Inferior parietal cortex (tissue), 1 donor: Measurements from ENCODE around the gene UBQLN4.
"Not testable (repeated sequence)": the region's sequence is repeated elsewhere in the genome, so short reads cannot be mapped to it uniquely, and the experiment has no call there.

Experiments
- DNase-seq: peaks from one replicate; pipeline ENCODE4 v3.0.0-alpha.2; 2016; ENCODE audit errors: extremely low spot score

Gene UBQLN4

DNA sequence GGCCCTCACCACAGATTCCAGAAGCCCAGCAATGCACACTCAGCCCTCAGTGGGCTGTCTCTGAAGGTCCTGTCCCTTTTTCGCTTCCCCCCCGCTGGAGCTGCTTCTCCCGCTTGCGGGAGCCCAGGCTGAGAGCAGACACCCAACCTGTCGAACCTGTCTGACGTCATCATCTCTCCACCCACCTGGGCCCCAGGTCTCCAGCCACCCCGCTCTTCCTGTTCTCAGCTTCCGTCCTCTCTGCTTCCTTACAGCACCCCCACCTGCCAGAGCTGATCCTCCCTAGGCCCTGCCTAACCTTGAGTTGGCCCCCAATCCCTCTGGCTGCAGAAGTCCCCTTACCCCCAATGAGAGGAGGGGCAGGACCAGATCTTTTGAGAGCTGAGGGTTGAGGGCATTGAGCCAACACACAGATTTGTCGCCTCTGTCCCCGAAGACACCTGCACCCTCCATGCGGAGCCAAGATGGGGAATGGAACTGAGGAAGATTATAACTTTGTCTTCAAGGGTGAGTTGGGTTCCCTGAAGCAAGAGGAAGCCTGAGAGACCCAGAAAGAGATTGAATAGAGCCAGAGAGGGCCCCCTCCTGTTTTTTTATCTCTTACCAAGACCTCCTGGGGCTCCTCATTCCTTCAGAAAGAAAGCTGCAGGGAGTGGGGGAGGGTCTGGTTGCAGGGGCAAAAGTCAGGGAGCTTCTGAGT, 7.5 kb upstream of the UBQLN4 start, which contains the start of gene RAB25:
Gene RAB25, plus strand, starts transcription at position 224 of the 700 bp plus-strand sequence. Its CDS starts 241 bp downstream, at position 465.
- no peak for DNase-seq

DNA sequence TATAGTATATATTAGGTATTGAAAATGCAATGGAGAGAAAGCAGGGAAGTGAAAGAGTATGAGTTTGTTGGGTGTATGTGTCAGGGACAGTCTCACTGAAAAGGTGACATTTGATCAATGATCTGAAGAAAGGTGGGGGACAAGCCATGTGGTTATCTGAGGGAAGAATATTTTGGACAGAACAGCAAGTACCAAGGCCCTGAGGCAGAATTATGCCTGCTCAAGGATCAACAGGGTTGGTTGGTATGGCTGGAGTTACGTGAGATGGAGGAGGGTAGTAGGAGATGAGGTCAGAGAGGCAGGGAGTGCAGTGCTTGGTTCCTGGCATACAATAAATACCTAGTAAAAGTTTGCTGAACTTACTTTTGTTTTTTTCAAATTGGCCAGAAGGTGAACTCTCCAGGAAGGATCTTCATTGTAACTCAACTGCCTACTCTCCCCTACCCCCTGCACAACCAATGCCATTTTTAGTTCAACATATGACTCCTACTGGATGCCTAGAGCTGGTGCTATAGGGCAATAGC, 2.8 kb upstream of the UBQLN4 start:
- no peak for DNase-seq

DNA sequence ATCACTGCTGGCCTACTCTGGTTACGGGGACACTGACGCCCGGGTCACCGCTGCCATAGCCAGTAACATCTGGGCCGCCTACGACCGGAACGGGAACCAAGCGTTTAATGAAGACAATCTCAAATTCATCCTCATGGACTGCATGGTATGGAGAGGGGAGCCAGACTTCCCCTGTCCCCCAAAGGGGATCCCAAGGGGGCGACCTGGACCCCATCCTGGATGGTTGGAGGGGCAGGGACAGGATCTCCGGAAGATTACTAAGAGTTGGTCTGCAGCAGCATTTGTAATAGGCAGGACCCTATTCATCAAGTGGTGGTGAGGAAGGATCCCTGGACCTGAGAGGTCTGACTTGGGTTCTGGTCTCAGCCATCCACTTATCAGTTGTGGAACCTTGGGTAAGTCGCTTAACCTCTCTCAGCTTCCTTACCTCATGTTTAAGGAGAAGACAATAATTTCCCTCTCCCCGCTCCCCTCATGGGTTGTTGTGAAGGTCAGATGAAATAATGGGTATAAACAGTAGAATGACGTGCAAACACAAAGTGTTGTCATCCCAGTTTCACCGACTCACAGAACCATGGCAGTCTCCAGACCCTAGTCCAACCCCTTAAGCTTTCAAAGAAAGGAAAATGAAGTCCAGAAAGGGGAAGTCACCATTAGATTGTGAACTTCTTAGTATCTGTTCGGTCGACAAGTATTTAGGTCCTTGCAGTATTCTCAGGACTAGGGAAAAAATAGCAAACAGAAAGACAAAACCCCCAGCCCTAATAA, 1.9 kb upstream of the UBQLN4 start:
- DNase-seq, result no peak

DNA sequence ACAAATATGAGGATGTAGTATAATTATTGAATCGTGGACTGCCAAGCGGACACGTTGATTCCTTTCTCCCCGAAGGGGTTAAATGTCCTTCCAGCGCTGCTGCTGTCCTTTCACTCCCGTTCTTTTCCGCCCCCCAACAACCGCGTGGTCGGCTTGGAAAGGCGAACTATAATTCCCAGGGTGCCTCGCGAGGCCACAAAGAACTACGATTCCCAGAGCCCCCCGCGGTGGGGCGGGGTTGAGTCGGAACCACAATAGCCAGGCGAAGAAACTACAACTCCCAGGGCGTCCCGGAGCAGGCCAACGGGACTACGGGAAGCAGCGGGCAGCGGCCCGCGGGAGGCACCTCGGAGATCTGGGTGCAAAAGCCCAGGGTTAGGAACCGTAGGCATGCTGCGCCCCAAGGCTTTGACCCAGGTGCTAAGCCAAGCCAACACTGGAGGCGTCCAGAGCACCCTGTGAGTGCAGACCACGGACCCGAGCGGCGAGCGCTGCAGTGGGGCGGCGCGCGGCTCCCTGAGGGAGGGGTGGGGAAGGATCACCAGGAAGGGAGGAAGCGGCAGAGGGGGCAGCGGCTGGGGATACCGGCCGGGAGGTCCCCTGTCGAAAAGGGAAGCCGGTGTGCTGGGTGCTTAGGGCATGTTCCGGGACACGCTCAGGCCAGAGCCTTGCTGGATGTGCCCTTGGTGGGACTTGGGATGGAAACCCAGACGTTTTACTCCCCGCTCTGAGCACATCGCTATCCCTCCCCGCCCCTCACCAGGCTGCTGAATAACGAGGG, 1.1 kb upstream of the UBQLN4 start, which contains the start of gene LAMTOR2:
Gene LAMTOR2, plus strand, starts transcription at position 283 of the 781 bp plus-strand sequence. Its CDS starts 108 bp downstream, at position 391.
- peak; percentile 99 for DNase-seq

DNA sequence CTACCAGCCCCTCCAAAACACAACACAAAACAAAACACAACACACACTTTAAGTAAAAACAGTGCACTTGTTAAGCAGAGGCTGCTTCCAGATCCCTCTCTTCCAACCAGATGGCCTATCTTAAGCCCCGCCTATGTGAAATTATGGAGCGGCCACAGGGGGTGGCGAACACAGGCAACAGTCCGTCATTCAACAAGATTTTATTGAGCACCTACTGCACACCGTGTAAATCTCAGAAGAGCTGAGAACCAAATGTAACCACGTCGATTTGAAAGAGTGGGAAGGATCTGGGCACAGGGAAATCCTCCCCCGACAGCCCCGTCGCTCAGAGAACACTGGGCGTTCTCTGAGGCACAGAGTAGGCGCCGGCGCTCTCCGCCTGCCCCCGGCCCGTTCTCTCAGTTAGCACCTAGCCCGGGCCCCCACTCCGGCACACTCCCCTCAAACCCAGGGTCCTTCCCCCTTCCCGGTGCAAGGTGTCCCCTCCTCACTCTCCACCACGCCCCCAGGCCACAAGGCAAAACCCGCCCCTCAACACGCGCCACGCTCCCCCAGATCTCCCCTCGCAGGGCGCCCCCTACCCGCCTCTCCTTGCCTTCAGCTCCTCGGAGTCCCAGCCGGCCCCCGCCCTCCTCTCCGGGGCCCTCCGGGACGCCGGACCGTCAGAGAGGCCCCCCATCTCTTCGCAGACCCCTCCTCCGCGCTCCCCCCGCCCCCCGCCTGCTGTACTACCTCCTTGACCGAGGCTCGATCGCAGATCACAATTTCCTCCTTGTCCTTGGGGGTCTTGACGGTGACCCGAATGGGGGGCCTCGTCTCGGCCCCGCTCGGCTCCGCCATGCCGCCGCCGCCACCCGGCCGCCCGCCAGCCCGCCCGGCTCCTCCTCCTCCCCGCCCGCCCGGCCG, 483 bp downstream of the UBQLN4 start:
- DNase-seq, result no peak

DNA sequence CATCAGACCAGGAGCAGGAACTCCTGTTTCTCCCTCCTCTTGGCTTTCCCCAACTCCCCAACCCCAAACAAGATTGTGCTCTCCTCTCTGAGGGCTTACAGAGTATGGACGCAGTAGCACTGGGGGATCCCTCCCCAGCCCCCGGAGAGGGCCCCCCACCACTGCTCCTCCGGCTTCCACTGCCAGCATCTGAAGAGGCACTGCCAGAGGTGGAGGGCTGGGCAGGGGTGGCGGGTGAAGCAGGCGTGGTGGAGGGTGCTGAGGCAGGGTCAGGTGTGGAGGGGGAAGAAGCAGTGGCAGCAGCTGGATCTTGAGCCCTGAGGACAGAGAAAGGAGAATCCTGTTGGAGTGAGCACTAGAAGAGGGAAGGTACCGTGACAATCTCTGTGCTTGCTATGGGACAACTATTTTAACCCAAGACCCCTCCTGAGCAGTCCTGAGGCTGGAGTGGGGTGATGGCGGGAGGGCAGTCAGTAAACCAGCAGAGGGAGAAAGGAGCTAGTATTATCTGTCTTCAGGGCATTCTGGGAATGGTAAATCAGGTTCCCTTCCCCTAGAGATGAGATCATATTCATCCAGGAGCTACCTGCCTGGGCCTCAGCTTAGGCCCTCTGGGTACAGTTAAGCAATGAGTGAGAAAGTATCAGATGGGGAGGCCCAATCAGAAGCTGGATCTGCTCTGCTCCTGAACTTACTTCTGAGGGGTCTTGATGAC, 2.4 kb downstream of the UBQLN4 start:
- DNase-seq, result no peak

DNA sequence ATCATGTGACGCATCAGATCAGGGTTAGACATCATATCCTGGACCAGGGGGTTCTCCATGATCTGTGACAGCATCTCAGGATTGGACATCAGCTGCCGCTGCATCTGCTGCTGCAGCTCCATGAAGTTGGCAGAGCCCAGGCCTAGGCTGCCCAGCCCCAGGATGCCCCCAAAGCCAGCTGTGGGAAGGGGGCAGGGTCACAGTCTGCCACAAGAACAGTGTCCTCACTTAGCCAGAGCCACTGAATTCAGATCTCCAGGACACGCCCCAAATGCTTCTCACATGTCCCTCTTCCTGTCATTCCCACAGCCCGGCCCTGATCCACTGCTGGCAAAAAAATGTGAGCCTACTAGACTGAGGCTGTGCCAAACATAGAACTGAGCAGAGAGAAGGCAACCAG, 3.2 kb downstream of the UBQLN4 start:
- no peak for DNase-seq

DNA sequence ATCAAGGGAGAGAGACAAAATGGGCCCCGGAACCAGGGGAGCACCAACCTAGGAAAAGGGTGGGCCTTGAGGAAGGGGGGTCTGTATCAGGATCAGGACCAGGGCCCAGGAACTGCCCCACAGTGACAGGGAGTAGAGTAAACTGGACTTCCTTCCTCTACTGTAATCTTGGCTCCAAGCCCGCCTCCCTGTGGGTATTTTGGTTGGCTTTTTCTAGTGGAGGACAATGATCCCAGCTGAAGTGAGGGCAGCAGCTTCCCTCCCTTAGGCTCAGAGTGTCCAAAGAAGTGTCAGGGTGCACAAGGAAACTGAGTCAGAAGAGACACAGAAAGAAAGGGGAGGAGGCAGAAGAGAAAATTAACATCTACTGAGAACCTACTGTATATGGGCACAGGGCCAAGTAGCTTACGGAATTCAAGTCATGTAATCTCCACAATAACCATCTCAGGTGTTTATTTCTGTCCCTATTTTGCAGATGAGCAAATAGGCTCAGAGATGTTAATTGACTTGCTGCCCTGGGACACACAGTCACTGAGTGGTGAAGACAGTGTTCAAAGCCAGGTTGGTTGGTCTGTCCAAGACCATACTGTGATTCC, 4.8 kb downstream of the UBQLN4 start:
- no peak for DNase-seq

DNA sequence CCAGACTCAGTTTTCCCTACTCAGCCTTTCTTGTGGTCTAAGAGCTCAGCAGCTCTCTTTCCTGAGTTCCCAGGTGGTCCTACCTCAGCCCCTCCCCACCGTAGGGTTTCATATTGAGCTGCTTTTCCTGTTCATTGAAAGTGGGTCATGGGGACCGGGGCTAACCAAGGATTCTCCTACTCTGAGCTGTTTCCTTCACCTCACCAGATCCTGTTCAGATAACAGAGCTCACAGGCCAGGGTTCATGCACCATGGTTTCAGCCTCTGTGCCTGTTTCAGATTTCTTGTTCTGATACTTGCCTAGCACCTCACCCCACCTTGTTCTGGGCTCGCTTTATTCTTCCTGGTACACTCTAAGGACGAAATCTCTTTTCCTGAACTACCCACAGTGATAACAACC, 8.5 kb downstream of the UBQLN4 start:
- no peak for DNase-seq

DNA sequence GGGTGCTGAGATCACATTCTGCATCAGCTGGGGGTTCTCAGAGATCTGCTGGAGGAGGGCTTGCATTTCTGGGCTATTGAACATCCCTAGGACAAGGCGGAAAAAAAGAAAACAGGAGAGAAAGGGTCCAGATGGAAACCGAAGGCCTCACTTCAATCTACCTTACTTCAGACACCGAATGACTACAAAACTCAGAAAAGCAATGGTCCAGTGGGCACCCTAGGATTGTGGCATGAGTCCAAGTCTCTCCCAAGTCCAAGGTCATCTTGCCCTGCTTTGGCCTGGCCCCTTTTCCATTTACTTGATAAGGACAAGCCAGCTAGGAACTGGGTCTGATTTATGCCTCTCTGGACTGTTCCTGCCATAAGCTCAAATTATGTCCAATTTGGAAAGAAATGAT, 10.8 kb downstream of the UBQLN4 start:
- DNase-seq, result no peak

DNA sequence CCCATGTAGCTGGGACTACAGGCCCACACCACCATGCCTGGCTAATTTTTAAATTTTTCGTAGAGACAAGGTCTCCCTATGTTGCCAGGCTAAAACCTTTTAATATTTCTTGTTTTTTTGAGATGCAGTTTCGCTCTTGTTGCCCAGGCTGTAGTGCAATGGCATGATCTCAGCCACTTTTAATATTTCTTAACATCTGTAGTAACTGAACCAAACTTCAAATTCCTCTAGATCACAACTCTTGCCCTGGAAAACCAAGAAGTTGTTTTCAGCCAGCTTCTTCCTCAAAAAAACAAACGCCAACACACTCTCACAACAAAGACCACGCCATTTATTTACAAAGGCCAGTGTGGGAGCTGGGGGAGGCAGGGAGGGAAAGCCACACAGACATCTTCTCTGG, 18.6 kb downstream of the UBQLN4 start:
- not testable (repeated sequence) for DNase-seq

DNA sequence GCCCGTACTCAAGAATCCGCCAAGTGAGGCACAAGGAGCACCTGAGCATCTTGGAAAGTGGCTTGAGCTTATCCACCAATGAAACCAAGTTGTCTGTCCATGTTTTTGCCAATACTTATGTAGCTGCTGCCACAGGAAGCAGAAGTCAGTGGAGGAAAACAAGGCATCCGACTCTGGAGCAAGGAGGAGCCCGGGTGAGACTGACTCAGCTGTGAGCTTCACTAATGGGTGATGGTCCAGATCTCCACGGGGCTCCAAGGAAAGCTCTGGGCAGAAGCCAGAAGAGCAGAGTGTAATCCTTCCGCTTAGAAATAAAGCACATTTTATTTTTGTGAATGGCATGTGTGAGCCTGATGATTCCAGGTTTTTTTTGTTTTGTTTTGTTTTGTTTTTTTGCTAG, 20.6 kb downstream of the UBQLN4 start:
- no peak for DNase-seq

DNA sequence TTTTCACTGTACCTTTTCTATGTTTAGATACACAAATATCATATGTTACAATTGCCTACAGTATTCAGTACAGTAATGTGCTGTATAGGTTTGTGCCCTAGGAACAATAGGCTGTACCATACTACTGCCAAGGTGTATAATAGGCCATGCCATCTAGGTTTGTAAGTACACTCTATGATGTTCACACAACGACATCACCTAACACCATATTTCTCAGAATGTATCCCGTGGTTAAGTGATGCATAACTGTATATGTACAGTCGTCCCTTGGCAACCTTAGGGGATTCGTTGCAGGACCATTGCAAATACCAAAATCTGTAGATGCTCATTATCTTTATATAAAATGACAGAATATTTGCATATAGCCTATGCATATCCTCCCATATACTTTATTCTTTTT, 27.0 kb downstream of the UBQLN4 start:
- no peak for DNase-seq

DNA sequence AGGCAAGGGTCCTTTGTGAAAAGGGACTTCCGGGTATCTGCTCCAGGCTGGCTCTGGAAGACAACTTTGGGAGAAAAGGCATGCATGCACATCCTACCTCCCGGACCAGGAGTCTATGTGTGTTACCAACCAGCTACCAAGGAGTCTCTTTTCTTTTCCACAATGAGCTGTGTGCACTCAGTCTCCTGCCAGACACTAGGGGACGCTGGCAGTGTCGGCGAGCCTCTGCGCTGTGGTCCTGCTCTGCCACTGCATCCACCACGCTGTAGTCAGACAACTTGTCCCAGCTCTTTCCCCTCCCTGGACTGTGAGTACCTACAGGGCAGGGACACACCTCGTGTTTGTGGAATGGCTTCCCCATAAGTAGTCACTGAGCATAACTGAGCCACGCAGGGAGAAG, 27.7 kb downstream of the UBQLN4 start:
- DNase-seq, result no peak

DNA sequence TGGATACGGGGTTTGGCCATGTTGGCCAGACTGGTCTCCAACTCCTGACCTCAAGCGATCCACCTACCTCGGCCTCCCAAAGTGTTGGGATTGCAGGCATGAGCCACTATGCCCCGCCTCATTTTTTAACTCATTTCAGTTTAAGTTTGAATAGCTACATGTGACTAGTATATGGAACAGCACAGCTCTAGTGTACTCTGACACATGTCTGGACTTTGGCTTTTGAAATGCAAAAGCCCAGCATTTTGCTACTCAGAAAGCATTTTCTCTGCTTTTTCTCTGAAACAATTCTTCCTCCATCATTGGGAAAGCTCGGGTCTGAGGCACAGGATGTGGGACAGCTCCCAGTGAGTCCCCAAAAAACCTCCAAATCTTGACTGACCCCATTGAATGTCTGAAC, 28.8 kb downstream of the UBQLN4 start:
- DNase-seq, result no peak

DNA sequence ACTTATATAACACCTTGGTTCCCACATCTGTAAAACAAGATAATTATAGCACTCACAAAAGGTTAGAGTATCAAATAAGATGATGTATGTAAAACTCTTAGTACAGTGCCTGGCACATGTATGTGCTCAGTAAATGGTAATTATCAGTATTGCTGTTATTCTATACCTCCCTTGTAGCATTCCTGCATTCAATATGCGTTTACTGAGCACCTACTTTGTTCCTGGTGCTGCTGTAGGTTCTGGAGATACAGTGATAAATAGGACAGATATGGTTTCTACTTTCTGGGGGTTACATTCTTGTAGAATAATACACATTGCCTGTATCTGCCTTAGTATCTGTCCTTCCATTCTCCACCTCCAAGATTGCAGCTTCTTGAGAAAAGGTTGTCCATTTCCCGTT, 31.6 kb downstream of the UBQLN4 start:
- DNase-seq, result no peak

DNA sequence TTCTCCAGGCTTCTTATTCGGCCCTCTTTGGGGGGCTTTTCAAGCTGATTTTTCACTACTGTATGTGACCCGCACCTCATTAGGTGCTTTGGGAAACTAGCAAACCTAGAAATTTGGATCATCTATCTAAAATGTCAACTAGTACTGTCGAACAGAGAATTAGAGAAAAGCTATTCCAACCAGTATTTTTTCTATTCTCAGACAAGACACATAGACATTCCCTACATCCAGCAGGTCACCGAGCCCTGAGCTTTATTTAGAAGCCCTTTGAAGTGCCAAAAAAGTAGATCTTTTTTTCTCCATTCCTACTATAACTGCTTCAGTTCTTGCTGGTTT, 32.5 kb downstream of the UBQLN4 start:
- DNase-seq, result no peak

DNA sequence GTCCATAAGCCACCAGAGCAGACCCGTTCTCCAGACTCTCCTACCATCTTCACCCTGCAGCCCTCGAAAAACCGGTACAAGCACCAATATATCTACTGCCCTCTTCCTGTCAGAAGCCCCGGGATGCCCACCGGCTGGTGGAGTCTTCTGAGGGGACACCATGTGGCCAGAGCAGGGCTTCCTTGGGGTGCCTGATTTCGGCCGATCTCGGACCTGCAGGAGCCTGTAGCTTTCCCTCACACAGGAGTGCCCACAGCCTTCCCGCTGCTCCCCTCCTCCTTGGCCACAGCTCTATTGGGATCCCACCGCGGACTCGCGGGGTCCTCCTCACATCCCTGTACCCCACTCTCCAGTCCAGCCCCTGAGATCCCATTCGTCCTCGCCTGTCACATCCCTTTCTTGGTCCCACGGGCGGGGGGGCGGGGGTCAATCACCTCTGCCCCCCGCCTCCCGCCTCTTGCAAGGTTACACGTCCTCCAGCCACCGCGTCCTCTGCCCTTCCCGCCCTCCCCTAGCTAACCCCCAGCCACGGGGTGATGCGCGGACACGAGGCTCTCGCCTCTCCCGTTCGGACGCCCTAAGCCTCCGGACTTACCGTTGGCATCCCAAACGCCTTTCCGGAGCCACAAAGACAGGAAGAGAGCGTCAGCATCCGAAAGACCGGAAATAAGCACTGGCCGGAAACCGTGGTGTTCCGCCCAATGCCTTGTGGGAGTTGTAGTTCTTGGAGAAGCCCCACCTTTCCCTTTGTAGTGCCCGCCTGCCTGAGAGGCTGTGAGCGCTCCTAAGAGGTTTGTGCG, 33.1 kb downstream of the UBQLN4 start, which contains the start of gene SSR2:
Gene SSR2, minus strand, starts transcription at position 659 of the 800 bp plus-strand sequence. CDS start 784 bp downstream, outside the sequence.
- DNase-seq, result peak; percentile 99

DNA sequence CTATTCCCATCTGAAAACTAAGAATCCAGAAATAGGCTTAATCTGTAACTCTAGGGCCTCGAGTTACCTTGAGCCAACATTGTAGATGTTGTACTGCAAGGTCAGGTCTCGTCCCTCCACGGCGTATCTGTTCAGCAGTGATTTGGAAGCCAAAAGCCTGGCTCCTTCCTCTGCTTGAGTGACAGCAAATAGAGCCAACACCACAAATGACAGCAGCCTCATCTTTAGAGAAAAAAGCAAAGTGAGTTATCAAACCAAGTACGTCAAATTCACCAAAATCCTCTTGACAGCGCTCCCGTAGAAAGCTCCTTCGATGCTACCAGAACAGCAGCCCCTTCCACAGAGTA, 33.7 kb downstream of the UBQLN4 start:
- no peak for DNase-seq
